ENCODE results near the gene ALK. TPM values are rescaled to one million over a fixed set of nuclear protein-coding genes. Genes with fewer than 3 reads are reported as not detected.

Gene ALK
- total RNA-seq, 1 donor from 2014 or later, result 0.10 TPM

DNA sequence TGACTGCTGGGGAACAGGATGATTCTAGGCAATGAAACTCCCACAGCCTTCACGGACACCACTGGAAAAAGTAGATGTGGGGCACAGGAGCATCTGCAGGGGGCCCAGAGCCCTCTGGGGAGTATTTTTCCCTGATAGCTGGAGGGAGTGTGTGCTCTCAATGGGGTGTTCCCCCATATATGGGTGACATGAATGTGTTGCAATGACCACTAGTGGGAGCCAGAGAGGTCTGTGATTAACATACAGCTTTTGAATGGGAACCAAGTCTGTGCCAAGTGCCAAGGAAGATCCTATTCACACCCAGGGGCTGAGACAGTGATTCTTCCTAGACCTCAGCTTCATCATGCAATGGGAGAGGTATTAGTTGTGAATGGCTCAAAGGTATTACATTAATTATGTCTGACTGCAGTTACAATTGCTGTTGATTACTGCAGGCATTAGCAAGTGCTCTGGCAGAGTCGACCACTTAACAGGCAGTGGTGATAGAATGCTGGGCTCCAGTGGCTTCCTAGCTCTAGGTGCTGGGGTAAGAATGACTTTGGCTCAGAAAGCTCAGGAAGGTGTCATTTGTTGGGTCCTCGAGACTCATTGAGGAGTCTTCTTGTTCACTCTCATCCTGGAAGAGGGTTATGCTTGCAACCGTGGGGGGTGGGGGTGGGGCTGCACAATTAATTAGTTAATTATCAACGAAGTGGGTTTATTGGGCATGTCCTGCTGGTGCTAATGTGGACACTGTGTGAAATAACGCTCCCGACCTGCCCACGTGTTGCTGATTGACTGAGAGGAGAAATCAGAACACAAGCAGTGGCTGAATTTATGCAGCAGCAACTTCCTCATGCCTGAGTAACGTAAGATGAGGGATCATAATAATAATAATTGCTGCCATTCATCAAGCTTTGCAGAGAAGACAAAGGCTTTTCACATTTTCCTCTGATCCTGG, 612.0 kb downstream of the ALK start:
- DNase-seq, result no peak

DNA sequence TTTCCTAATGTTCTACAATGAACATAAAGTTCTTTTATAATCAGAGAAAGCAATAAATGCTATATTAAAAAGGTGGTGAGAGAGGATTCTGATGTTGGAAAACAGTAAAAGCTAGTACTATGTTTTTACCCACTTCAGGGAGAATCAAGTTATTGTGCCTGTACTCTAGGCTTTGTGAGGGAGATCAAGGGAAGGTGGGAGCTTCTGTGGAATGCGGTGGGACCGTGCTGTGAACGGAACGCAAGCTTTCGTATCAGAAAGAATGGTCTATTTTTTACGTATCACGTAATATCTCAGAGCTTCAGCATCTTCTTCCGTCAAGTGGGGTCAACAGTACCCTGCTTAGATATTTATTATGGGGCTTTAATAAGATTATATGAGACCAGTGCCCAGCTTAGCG, 613.0 kb downstream of the ALK start:
- no peak for DNase-seq

DNA sequence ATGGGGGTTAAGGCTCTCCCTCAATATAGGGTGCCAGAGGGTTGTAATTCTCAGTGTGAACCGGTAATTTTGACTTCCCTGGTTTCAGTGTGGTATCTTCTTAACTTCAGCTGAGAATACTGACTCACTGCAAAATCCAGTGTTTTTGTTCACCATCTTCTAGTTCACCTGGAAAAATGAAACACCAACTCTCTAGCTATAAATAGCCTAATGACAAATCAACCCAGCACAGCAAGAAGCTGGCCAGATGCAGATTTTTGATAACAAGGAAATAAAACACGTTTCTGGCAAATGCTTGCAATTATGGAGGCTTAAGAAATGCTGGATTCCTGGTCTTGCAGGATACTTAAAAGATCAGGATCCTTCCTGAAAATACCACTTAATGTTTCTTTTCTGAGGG, 613.9 kb downstream of the ALK start:
- no peak for DNase-seq

DNA sequence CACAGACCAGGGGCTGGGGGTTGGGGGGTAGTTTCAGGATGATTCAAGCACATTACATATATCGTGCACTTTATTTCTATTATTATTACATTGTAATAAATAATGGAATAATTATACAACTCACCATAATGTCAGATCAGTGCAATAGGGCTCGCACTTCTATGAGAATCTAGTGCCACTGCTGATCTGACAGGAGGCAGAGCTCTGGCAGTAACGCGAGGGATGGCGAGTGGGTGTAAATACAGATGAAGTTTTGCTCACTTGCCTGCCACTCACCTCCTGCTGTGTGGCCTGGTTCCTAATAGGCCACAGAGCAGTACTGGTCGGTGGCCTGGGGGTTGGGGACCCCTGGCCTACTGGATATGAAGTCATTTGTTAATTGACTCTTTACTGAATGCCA, 615.6 kb downstream of the ALK start:
- DNase-seq, result no peak

DNA sequence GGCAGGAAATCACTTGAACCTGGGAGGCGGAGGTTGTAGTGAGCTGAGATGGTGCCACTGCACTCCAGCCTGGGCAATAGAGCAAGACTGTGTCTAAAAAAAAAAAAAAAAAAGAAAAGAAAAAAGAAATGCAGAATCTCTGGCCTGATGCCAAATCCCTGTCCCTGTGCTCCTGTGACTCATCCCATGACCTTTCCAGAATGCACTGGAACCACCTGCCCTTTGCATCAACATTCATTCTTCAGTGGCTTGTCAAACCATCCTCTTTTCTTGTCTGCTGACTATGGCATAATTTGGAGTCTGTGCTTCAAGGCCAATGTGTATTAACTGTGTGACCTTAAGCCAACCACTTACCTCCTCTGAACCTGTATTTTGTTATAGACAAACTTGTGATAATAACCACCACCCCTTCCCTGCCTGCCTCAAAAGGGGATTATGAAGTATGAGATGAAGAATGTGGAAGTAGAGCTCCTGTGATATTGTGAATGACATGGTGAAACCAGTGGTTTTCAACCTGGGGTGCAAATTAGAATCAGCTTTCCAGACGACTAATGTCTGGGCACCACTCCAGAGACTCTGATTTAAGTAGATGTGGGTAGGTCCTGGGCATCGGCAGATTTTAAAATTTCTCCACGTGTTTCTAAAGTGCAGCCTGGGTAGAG, 616.9 kb downstream of the ALK start:
- DNase-seq, result no peak

DNA sequence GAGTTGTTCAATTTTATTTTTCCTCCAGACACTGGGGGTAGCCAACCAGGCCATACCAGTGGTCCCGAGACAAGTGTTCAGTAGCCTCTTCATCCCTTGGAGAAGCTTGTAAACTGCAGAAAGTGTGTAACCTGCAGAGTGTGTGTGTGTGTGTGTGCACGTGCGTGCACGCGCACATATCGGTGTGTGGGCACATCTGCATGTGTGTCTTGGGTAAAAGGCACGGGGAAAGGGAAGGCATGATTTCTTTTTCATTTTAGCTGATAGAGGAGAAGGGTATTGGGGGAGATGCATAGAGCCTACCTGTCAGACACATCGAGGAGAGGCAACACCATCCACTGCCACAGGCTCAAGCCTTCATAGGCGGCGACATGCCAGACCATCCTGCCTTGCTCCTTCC, 624.8 kb downstream of the ALK start:
- no peak for DNase-seq

DNA sequence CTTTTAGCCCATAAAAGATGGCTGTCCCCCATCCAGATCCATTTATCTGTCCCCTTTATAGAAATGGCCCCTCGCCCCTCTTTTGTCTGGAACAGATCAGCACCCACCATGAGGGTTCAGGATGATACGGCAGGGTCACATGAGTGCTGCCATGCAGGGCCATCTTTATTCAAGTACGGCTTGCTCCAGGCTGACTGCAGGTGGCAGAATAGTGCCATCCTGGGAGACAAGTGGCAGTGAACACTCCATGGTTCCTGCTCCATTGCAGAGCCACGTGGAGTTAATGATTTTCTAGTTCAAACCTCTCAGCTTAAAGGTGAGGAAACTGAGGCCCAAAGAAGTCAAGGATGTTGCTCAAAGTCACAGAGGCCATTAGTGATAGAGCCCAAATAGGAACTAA, 625.5 kb downstream of the ALK start:
- no peak for DNase-seq

DNA sequence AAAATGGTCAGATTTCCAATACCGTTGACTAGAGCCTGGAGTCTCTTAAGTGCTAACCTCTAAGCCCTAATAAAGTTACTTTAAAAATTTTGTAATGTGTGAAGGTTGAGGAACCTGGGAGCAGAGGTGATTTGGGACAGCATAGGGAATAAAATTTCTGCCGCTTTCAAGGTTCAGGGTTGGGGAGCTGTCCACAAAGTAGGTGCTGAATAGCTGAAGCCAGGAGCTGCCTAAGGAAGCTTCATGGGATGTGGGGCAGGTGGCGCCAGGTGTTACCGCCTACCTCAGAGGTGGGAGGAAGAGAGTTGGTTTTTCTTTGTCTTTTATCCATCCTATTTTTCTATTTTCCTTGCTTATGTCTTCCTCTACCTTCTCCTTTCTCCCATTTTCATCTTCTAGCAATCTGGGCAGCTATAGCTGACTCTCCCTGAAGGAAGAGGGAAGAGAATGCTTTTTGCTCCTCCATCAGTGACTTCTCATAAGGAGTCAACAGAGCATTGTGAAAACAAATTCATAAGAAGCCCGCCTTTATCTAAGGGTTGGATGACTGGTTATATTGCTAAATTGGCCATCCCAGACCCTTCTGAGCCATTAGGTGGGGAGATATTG, 627.5 kb downstream of the ALK start:
- no peak for DNase-seq

DNA sequence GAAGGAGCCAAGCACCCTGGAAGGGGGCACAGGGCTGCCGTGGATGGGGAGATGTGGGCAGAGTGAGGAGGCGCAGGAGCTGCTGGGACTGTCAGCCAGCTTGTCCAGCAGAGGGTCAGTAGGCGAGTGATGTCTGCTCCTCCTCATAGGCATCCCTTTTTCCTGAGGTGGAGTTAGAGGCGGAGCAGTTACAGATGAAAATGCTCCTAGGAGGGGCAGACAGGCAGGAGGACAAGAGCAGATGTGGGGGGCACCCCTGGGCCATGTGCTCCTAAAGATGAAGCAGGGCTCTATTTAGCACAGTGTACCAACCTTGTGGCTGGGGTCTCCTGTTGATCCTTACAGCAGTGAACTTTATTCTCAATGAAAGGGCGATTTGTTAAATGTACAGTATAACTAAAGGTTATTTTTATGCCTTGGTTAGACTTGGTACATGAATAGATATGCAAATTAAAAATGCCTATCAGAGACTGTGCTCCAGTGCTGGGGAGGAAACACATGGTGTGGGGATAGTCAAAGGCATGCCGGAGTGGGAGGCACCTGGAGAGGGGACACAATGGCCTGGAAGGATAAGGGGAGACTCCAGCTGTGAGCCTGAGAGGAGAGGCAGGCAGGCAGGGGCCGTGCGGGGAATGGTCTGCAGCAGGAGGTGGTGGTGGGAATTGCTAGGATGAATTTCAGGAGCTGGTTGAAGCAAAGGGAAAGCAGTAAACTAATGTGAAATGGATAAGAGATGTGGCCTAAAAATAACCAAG, 630.9 kb downstream of the ALK start:
- no peak for DNase-seq

DNA sequence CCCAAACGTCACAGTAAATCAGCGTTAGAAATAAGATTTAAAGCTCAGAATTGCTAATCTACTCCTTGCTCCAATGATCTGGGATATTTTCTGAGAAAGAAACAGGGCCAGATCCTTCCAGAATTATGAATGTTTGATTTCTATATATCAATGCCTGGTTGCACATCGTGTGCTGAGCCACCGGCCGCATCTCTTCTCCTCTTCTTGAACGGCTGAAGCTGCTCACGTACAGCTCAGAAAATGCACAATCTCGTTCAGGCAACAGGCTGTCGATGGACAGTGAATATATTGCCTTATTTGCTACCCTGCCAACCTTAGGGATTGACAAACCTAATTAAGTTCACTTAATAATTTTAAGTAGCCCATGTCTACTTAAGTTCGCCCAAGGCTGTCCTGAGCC, 636.7 kb downstream of the ALK start:
- DNase-seq, result no peak

DNA sequence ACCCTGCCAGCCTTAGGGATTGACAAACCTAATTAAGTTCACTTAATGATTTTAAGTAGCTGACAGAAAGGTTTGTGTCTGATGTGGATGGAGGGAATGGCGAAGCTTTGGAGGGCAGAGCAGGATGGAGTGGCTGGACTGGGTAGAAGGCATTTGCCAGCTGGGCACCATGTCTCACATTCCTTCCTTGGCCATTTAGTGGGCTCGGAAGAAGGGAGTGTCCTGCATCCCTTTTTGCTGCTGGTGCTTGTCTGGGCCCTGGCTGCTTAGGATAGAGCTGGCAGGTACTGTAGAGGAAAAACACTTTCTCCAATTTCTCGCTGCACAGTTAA, 639.5 kb downstream of the ALK start:
- no peak for DNase-seq

DNA sequence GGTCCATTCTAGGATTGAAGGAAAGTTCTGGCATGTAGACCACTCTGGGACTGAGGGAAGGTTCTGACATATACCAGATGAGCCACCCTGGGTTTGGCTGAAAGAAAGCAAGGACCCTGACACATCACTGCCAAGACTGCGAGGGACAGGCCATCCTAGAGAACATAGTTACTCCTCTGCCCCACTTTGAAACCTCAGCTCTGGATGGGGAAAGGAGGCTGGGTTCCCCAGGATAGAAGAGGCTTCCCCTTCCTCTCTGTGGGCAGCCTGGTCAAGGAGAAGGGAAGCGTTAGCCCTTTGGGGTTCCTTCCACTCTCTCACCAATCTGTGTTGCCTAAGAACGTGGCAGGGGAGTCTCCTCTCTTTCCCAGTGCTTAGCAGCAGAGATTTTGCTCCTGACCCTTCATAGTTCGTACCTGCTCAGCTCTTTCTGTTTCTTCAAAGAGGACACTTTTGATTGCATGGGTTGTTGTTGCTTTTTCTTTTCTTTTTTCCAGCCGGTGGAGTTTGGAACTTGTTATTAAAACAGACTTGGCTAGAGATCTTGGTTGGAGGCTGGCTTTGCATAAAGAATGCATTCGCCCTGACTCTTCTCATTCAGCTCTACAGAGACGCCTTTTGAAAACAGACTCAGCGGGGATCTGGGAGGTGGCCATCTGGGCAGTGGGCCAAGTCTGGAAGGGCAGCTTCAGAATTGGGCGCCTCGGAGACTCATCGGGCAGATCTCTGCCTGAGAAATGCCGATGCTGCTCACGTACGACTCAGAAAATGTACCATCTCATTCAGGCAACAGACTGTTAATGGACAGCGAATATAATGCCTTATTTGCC, 640.1 kb downstream of the ALK start:
- DNase-seq, result no peak

DNA sequence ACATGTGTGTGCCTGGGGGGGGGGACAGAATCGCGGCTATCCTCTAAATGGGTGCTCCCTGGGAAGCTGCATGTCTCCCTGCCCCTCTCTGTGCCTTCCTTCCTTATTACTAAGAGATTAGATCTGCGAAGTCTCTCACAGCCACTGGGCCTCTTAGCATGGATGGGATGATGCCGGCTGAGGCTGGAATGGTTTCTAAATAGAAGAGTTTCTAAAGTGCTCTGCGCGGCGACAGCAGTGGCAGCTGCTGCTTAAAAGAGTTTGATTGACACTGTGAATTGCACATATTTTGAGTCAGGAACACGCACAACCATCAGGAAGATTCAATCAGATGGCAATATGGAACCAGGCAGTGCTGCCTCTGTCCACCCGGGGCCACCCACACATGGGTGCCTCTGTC, 642.4 kb downstream of the ALK start:
- no peak for DNase-seq

DNA sequence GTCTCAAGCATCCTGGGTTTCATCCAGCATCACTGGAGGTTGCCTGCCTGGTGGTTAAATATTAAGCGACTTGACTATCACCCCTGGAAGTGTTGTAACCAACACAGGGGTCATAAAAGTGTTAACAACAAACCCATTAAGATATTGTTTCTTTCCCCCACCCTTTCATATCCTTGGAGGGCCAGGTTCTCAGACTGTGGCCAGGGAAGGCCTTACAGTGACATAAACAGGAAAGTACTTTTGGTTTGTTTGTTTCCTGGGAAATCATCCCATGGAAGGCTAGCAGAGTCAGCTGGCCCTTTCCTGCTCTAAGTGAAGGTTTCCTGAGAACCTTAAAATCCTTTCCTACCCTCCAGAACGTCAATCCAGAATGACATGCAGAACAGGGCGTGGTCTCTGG, 645.2 kb downstream of the ALK start:
- no peak for DNase-seq

DNA sequence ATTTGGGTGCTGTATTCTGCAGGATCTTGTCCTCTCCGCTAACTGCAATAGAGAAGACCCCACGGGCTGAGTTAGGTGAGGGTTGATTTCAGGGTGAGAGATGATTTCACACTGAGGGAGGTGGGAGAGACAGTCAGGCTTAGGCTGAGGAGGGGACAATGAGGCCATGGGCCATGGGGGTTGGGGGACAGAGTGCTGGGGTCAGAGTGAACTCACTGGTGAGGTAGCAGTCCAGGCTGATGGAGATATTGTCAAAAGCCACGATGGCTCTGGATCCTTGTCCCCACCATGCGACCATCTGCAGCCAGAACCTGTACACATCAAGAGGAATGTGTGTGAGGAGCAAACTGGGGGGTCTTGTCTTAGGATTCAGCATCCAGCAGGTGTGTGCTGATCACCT, 646.2 kb downstream of the ALK start:
- no peak for DNase-seq

DNA sequence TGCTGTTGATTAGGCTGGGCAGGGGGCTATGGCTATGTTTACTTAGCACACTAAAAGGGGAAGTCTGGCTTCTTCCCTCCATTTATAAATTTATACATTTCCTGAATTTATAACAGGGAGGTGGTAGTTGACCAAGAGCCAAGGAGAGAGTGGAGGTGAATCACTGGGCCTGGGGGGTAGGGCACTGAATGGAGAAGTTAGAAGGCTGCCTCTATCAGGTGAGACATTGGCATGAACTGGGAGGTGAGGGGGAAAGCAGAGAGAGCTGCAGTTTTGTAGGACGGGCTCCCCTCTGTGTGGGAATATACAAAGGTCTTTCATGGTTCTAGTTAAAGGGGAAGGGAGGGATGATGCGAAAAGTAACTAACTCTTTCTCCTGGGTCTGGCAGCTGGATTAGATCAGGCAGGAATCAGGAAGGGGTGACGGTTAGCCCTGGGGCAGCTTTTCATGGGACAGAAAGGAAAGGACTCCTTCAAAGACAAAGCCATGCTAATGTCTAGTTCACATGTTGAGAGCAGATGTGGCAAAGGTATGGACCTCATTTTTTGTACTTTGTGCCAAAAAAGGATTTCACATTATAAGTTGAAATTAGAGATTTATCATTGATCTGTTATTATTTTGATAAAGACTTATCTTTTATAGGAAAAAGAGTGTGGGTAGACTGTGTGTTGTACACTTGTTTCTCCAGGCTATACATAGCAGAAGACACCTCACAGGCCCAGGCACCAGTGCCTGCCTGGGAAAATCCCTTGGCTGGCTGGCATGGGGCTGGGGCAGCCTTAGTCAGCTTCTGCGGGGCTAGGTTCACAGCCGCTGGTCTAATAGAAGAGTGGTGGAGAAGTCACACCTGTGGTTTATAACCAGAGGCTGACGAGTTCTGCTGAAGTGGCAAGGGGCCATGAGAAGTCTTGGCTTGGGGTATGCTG, 647.4 kb downstream of the ALK start:
- DNase-seq, result no peak

DNA sequence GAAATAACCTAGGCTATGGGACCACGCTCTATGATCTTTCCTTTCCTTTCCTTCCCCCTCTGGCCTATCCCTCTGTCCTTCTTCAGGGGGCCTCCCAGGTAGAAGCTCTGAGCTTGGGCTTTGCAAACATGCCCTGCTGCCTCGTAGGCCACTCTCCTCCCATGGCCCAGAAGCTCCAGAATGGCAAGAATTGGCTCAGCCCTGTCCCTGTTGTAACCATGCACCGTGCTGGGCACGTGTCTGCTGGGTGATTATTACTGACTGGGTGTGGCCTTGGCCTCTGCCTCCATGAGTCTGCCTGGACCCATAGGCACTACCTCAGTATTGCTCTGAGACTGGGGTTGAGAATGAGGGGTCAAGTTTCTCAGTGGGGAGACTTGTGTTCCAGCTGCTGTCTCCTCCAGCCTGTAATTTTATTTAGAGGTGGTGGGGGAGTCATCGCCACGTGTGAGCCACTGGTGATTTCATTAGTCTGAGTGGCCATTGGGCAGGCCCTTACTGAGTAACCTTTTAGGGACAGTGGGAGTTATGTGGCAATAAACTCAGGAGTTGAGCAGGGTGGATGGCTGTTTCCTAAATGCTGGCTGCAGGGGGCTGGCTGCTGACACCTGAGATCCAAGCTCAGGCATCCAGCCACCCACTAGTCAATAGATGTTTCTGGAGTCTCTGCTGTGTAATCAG, 648.2 kb downstream of the ALK start:
- DNase-seq, result no peak

DNA sequence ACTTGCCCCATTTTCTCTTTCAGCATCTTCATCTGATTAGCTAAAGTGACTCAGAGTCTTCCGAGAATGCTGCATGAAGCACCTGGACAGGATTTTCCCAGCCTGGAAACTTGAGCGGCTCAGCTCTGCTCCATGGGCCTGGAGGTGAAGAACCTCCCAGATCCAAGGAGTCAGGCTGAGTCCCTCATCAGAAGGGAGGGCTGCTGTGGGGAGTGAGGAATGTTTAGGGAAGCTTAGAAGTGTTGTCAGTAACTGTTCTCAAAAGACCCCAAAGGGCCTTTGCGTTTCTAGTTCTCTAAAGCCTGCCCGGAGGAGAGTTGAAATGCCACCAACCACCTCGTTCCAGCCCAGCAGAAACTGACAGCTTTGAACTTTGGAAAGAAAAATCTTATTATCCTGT, 649.1 kb downstream of the ALK start:
- no peak for DNase-seq

DNA sequence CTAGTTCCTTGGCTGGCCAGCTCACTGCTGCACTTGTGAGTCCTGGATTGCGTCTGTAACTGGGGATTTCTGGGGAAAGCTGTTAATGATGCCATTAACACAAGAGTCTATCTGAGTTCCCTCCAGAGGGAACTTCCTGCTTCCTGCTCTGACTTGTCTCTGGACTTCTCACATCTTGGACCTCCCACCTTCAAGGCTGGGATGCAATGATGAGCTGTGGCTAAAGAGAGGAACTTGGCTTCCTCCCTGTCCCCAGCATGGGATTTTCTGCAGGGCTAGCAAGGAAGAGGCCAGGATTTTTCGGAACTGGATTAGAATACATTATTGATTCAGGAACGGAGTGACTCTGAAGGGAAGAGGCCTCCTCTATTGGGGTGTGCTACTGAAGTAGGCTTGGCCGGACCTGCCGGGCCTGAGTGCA, 650.7 kb downstream of the ALK start:
- no peak for DNase-seq

DNA sequence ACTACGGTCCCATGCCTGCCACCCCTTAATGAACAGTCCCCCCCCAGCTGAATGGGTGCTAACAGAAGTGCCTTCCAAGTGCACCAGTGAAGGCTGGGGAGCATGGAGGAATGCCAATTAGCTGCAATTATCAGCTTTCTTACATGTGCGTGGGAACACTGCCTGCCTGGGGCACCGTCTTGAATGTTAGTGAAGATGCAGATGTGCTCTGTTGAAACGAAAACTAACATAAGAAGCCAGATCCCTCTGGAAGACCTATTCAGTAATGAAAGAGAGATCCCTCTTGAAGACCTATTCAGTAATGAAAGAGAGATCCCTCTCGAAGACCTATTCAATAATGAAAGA, 651.6 kb downstream of the ALK start:
- no peak for DNase-seq
